A549 (cell line): Measurements from ENCODE around the gene NGFR. TPM values are rescaled to one million over a fixed set of nuclear protein-coding genes. Genes with fewer than 3 reads are reported as not detected.

ENCODE experiments used
- ATAC-seq, 2 experiments: fragments of 200-7000 bp in 1 of 2; fragments of >200 bp in 1 of 2; cut with Nextera tagmentation in 1 of 2; cut with Tn5 transposase in 1 of 2; 3 replicates each; pipeline versions ENCODE4 v1.8.0 to v1.9.1; 2018 to 2020; ENCODE audit warnings: mild to moderate bottlenecking in 1 of 2, moderate library complexity in 1 of 2
- CTCF ChIA-PET: fragments of 300-600 bp; sonication (Branson Sonifier 250); formaldehyde crosslinking; extraction: SDS; loops from one replicate; lab custom pipeline; 2021; ENCODE audit warnings: antibody characterized with exemption, inconsistent platforms; lab: Yijun Ruan, JAX
- POLR2A ChIA-PET: fragments of 350-600 bp; formaldehyde crosslinking; extraction: SDS; loops from one replicate; lab custom pipeline; 2021; ENCODE audit warnings: antibody characterized with exemption, inconsistent platforms; lab: Yijun Ruan, JAX
- DNase-seq, 2 experiments: peaks; one replicate each; pipeline versions ENCODE4 v3.0.0 to v3.0.0-alpha.2; 2011 to 2016; ENCODE audit warnings: low read depth in 1 of 2, low spot score in 1 of 2
- FAIRE-seq: peaks from 2 replicates; lab custom pipeline; 2011; peaks lifted over from hg19 to GRCh38; lab: Jason Lieb, UNC
- H3K27ac ChIP-seq, 2 experiments: fragments of >200 bp; sonication (Bioruptor Twin); formaldehyde crosslinking; 3 replicates each; pipeline ENCODE4 v1.5.1; 2016 to 2017
- H3K4me1 ChIP-seq: fragments of >200 bp; sonication (Bioruptor Twin); formaldehyde crosslinking; 3 replicates; pipeline ENCODE4 v1.6.1; 2016
- H3K4me2 ChIP-seq: fragments of >200 bp; sonication (Bioruptor Twin); formaldehyde crosslinking; 3 replicates; pipeline ENCODE4 v1.6.1; 2016
- H3K4me3 ChIP-seq: fragments of >200 bp; sonication (Bioruptor Twin); formaldehyde crosslinking; 3 replicates; pipeline ENCODE4 v1.5.1; 2016
- H3K9me3 ChIP-seq: fragments of >200 bp; sonication (Bioruptor Twin); formaldehyde crosslinking; 3 replicates; pipeline ENCODE4 v1.6.1; 2016
- BHLHE40 ChIP-seq: IDR thresholded peaks from 2 replicates; pipeline ENCODE4 v1.6.1; 2012; ENCODE audit warnings: low read depth, low read length, inconsistent platforms
- CBX8 ChIP-seq: fragments of 200-600 bp; sonication (generic); IDR thresholded peaks from 2 replicates; pipeline ENCODE4 v1.6.1; 2016
- CEBPB ChIP-seq, 2 experiments: fragments of >200 bp in 1 of 2; sonication (Bioruptor Twin) in 1 of 2; formaldehyde crosslinking in 1 of 2; IDR thresholded peaks; 2 replicates each; pipeline ENCODE4 v1.6.1; 2012 to 2016
- CTCF ChIP-seq: fragments of >200 bp; sonication (Bioruptor Twin); formaldehyde crosslinking; IDR thresholded peaks from 3 replicates; pipeline ENCODE4 v1.5.1; 2016
- EHF ChIP-seq: fragments of 250-450 bp; sonication (Bioruptor Pico); IDR thresholded peaks from 2 replicates; pipeline ENCODE4 v1.5.0; 2020; ENCODE audit warnings: mild to moderate bottlenecking
- FOSL2 ChIP-seq, 2 experiments: fragments of 450-650 bp in 1 of 2; fragments of >200 bp in 1 of 2; sonication (Bioruptor Twin) in 1 of 2; formaldehyde crosslinking; IDR thresholded peaks; 2 replicates each; pipeline versions ENCODE4 v1.5.0 to v1.6.1; 2016 to 2020; ENCODE audit warnings: mild to moderate bottlenecking in 1 of 2, moderate library complexity in 1 of 2
- HES2 ChIP-seq: fragments of >200 bp; sonication (Bioruptor Twin); formaldehyde crosslinking; IDR thresholded peaks from 2 replicates; pipeline ENCODE4 v1.6.1; 2016
- HOXB5 ChIP-seq: fragments of 250-450 bp; sonication (Bioruptor Pico); IDR thresholded peaks from 2 replicates; pipeline ENCODE4 v1.5.0; 2020; ENCODE audit warnings: mild to moderate bottlenecking, moderate library complexity
- JUN ChIP-seq, 2 experiments: fragments of >200 bp; sonication (Bioruptor Twin); formaldehyde crosslinking; IDR thresholded peaks; 2 replicates in 1 of 2; 3 replicates in 1 of 2; pipeline ENCODE4 v1.6.1; 2016 to 2017
- KDM5A ChIP-seq: fragments of 200-600 bp; sonication (generic); IDR thresholded peaks from 2 replicates; pipeline ENCODE4 v1.6.1; 2016; ENCODE audit warnings: antibody characterized with exemption, mild to moderate bottlenecking
- MYC ChIP-seq: IDR thresholded peaks from 2 replicates; pipeline ENCODE4 v1.6.1; 2012; ENCODE audit warnings: mild to moderate bottlenecking, inconsistent platforms, low read length, improper control_type of control experiment, borderline replicate concordance
- NFE2L2 ChIP-seq: fragments of 150-350 bp; conservative IDR thresholded peaks from 2 replicates; pipeline ENCODE4 v1.6.1; 2014; ENCODE audit warnings: low read length
- NPAS2 ChIP-seq: fragments of 250-450 bp; sonication (Bioruptor Pico); IDR thresholded peaks from 2 replicates; pipeline ENCODE4 v1.8.0; 2022; ENCODE audit warnings: mild to moderate bottlenecking, moderate library complexity, borderline replicate concordance
- POLR2A ChIP-seq: IDR thresholded peaks from 2 replicates; pipeline ENCODE4 v1.6.1; 2012; ENCODE audit warnings: mild to moderate bottlenecking, low read length
- POLR2AphosphoS2 ChIP-seq: conservative IDR thresholded peaks from 2 replicates; pipeline ENCODE4 v1.6.1; 2012; ENCODE audit warnings: low read length, improper control_type of control experiment, inconsistent platforms
- RARB ChIP-seq: fragments of 250-450 bp; sonication (Bioruptor Pico); IDR thresholded peaks from 2 replicates; pipeline ENCODE4 v1.8.0; 2021; ENCODE audit warnings: mild to moderate bottlenecking, moderate library complexity
- RCOR1 ChIP-seq: fragments of 150-350 bp; IDR thresholded peaks from 2 replicates; pipeline ENCODE4 v1.6.1; 2014; ENCODE audit warnings: antibody characterized with exemption, low read length, low read depth
- REST ChIP-seq: fragments of 200-600 bp; sonication (generic); IDR thresholded peaks from 2 replicates; pipeline ENCODE4 v1.6.1; 2016; ENCODE audit warnings: antibody characterized with exemption, mild to moderate bottlenecking, moderate library complexity
- RFX5 ChIP-seq: fragments of 450-650 bp; IDR thresholded peaks from 2 replicates; pipeline ENCODE4 v1.7.1; 2014; ENCODE audit warnings: antibody characterized with exemption, mild to moderate bottlenecking, moderate library complexity
- SREBF2 ChIP-seq: fragments of 450-650 bp; IDR thresholded peaks from 2 replicates; pipeline ENCODE4 v1.6.1; 2014; ENCODE audit warnings: mild to moderate bottlenecking, moderate library complexity
- USF2 ChIP-seq: fragments of 450-650 bp; IDR thresholded peaks from 2 replicates; pipeline ENCODE4 v1.6.1; 2014; ENCODE audit warnings: antibody characterized with exemption
- ZC3H11A ChIP-seq: fragments of 450-650 bp; IDR thresholded peaks from 2 replicates; pipeline ENCODE4 v1.6.1; 2014; ENCODE audit warnings: antibody characterized with exemption, mild to moderate bottlenecking
- ZFP36 ChIP-seq: fragments of 450-650 bp; IDR thresholded peaks from 2 replicates; pipeline ENCODE4 v1.6.1; 2014; ENCODE audit warnings: borderline replicate concordance; ENCODE audit not compliant: partially characterized antibody
- ZSCAN20 ChIP-seq: fragments of 250-450 bp; sonication (Bioruptor Pico); IDR thresholded peaks from 2 replicates; pipeline ENCODE4 v1.8.0; 2022; ENCODE audit warnings: mild to moderate bottlenecking, moderate library complexity
- WGBS: methylation state at CpG from one replicate; pipeline ENCODE4 v1.1.6; 2017; ENCODE audit errors: missing lambda C conversion rate; 5-methylcytosine and 5-hydroxymethylcytosine counted together
- polyA plus RNA-seq, 4 experiments: library from polyadenylated mRNA; depleted of rRNA in 3 of 4; stranded (reverse); fragments of >200 nt; fragmentation: RNase III in 1 of 4; extraction: RNeasy Plus Mini Kit Qiagen cat#74134 plus additional on column Dnase treatment in 1 of 4; gene quantifications; 2 replicates in 3 of 4; 3 replicates in 1 of 4; pipeline ENCODE4 v1.2.3, GENCODE V29; 2011 to 2017

The NGFR gene
- polyA plus RNA-seq, 2 of the 4 experiments (the other 2 are of a cell fraction), result 0.13 to 0.18 TPM

- peak overlapping the region; percentile 50 for H3K4me3 ChIP-seq
- DNase-seq, result no peak
- H3K4me1 ChIP-seq, result peaks cover 22% of the 10 kb centered on the region
- H3K4me2 ChIP-seq, result peak overlapping the region; percentile 94
- 55% methylated on average over 14 of the region's 17 CpGs for WGBS
- H3K9me3 ChIP-seq, result no peaks in the 10 kb centered on the region
- H3K27ac ChIP-seq, result peak overlapping the region; percentile 29 to 70; a peak in 4 of 6 replicates
- ATAC-seq, result peak in 1 of 2 experiments; percentile 1; a peak in 1 of 6 replicates
- no peak for TF ChIP-seq BHLHE40
- no peak for TF ChIP-seq CBX8
- TF ChIP-seq POLR2A, result no peak
- TF ChIP-seq JUN (IDR thresholded peaks at IDR 0.05), result no peak
- TF ChIP-seq MYC, result no peak
- TF ChIP-seq CEBPB (IDR thresholded peaks at IDR 0.05), result no peak
- no peak for TF ChIP-seq RFX5
- no peak for TF ChIP-seq RARB
- TF ChIP-seq ZSCAN20, result no peak
- no peak for TF ChIP-seq USF2
- no peak for TF ChIP-seq POLR2AphosphoS2
- no peak for TF ChIP-seq RCOR1
- POLR2A ChIA-PET, result interaction anchor here (1.0 kb wide), 1 partner anchor 80 kb away, joined by 3 read pairs; the partner anchor contains the start of gene PHB1
- CTCF ChIA-PET, result interaction anchor here (0.6 to 12.9 kb wide), 15 partner anchors 9 to 214 kb away, joined by 3 to 214 read pairs (median 7); partner anchors contain the start of gene NXPH3
- no peak for FAIRE-seq
Observed at GRCh38 chr17:49494399-49494985, 601 bp upstream of the NGFR start.

GRCh38 chr17:49495842-49496182, 719 bp downstream of the NGFR start:
- TF ChIP-seq ZC3H11A, result no peak
- no peak for TF ChIP-seq FOSL2 (IDR thresholded peaks at IDR 0.05)
- no peak for TF ChIP-seq FOSL2 (CRISPR knock-in tag; IDR thresholded peaks at IDR 0.05)
- DNase-seq (no peak), ATAC-seq (peak in 1 of 2 experiments; percentile 12; a peak in 3 of 6 replicates), FAIRE-seq (no peak)
- peak overlapping the region; percentile 50 for H3K4me3 ChIP-seq
- H3K27ac ChIP-seq, result peak overlapping the region in 1 of 2 experiments; percentile 47; a peak in 1 of 6 replicates
- peaks cover 22% of the 10 kb centered on the region for H3K4me1 ChIP-seq
- WGBS, result 5% methylated on average over 20 of the region's 22 CpGs
- ChIA-PET CTCF (interaction anchor here (0.6 to 12.9 kb wide), 53 partner anchors 11 to 1786 kb away, joined by 3 to 214 read pairs (median 5); partner anchors contain the start of gene PHB1), POLR2A (no interaction called here)
- H3K4me2 ChIP-seq, result peak overlapping the region; percentile 94
- no peaks in the 10 kb centered on the region for H3K9me3 ChIP-seq

- peak overlapping the region; percentile 50 for H3K4me3 ChIP-seq
- FAIRE-seq, result no peak
- WGBS, result 7% methylated on average over 12 of the region's 85 CpGs
- TF ChIP-seq CTCF (peak; percentile 95), NFE2L2 (no peak), HOXB5 (no peak), SREBF2 (no peak), KDM5A (no peak), NPAS2 (CRISPR knock-in tag) (no peak), ZFP36 (no peak), REST (no peak), HES2 (no peak), EHF (CRISPR knock-in tag) (no peak), RFX5 (no peak), USF2 (no peak)
Observed at GRCh38 chr17:49496183-49496866, 1.2 kb downstream of the NGFR start.

More at GRCh38 chr17:49496183-49496866, 1.2 kb downstream of the NGFR start:
- Histone ChIP-seq H3K4me1 (peaks cover 22% of the 10 kb centered on the region), H3K4me2 (peak overlapping the region; percentile 94), H3K9me3 (no peaks in the 10 kb centered on the region), H3K27ac (peak overlapping the region in 1 of 2 experiments; percentile 47; a peak in 1 of 6 replicates)
- CTCF ChIA-PET, result interaction anchor here (0.6 to 12.9 kb wide), 62 partner anchors 11 to 1786 kb away, joined by 3 to 214 read pairs (median 4); partner anchors contain the start of gene PHB1
- POLR2A ChIA-PET, result no interaction called here
- ATAC-seq (peak; percentile 73 to 92), DNase-seq (peak; percentile 72 to 83)
